Measurements from ENCODE around the gene ZFYVE9. TPM values are rescaled to one million over a fixed set of nuclear protein-coding genes. Genes with fewer than 3 reads are reported as not detected.

Gene ZFYVE9
- polyA plus RNA-seq, 1 donor, result 40.2 TPM

DNA sequence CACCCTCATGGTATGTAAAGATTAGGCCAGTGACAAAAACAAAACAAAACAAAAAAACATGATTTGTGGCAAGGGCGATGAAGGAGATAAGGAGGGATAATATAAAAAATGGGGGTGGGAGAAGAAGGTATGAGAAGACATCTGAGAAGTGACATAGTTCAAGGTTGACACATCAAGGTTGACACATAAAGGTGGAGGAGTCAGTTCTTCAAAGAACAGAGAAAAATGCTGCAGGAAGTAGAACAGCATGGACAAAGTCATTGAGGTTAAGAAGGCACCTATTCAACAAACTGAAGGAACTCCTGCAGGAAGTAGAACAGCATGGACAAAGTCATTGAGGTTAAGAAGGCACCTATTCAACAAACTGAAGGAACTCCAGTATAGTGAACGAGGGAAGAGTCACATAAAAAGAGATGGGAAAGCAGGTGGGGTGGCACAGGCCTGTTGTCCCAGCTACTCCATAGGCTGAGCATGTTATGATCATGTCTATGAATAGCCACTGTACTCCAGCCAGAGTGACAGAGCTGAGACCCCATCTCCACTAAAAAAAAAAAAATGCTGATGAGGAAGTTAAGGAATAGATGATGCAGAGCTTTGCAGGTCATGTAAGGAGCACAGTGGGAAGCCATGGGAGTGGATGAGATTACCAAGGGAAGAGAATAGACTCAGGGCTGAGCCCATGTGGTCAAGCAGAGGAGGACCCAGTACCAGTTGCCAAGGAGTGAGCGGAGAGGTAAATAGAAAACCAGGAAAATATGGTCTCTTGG is 101.5 kb downstream of the ZFYVE9 start:
- DNase-seq, result no peak

DNA sequence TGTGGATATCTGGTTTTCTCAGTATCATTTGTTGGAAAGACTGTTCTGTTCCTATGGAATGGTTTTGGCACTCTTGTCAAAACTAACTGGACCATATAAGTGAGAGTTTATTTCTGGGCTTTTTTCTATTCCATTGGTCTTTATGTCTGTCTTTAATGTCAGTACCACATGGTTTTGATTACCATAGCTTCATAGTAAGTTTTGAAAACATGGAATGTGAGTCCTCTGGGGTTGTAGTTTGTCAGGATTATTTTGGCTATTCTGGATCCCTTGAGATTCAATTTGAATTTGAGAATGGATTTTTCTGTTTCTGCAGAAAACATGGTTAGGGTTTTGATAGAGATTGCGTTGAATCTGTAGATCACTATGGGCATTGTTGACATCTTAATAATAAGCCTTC is 107.9 kb downstream of the ZFYVE9 start:
- DNase-seq, result no peak

DNA sequence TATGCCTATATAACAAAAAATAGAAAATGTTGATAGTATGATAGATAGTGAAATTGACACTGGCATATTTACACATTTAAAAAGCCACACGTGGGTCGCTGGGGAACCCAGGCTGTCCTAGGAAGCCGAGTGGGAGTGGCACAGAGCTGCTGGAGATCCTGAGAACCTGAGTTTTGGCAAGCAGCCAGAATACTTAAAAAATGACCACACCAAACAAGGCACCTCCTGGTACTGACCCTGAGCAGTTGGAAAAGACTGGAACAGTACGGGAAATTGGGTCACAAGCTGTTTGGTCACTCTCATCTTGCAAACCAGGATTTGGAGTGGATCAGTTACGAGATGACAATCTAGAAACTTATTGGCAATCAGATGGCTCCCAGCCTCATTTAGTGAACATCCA is 111.5 kb downstream of the ZFYVE9 start:
- no peak for DNase-seq

DNA sequence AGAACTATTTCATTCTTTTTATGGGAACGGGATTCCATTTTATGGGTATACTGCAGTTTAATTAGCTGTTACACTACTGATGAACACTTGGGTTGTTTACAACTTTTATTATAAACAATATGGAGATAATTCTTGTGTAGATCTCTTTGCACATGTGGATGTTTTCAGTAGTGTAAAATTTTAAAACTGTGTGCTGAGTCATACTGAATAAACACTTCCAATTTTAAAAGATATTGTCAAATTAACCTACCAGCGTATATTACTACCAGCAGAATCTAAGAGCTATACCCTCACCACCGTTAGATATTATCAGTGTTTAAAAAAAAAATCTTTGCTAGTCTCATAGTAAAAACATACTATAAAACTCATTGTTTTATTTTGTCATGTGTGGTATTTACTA is 118.0 kb downstream of the ZFYVE9 start:
- DNase-seq, result no peak

DNA sequence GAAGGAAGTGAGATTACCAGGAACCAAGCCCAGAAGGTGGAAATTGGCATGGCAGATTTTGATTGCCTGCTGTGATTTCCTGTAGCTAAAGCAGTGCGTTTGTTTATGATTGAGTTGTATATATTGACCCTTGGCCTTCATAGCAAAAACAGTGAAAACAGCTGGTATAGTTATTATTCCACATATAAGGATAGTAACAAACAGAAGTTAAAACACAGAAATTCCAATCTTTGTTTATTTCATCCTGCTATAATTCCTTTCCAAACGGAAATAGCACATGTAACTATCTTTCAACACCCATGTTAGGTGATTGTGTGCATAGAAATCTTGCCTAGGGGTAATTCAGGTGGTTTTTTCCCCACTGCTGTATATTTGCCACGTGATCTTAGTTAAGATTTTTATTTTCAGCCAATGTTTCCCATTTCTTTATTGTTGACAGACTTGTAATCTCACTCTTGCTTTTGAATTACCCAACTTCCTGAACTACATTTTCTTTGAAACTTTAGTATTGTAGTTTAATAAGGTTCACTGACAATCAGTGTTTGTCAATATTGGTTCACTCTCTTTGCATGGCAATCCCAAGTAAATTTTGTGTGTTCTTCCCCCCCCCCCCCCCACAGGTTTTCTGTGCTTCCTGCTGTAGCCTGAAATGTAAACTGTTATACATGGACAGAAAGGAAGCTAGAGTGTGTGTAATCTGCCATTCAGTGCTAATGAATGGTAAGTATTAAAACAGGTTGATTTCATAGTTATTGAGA is 121.4 kb downstream of the ZFYVE9 start:
- DNase-seq, result no peak

DNA sequence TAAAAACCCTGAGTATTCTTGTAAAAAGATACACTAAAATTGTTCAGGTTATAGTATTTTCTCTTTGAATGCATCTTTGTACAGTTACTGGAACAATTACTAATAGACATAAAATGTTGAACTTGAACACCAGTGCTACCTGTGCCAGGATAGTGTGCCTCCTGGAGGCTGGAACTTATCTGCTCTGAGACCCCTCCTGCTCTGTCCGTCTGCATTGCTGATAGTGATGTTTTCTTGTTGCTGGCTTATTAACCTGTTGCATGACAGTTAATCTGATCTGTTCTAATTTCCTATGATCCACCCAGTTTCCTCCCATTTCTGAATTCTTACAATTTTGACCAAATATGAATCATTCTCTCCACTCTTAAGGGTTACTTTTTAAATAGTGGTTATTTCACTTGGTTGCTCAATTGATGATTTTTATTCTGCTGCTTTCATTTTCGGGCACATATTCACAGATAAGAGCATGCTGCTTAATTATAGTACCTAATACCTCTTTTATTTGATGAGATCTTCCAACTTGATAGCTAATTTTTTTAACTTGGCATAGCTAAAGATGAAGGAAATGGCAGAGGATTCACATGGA is 122.7 kb downstream of the ZFYVE9 start:
- DNase-seq, result no peak

DNA sequence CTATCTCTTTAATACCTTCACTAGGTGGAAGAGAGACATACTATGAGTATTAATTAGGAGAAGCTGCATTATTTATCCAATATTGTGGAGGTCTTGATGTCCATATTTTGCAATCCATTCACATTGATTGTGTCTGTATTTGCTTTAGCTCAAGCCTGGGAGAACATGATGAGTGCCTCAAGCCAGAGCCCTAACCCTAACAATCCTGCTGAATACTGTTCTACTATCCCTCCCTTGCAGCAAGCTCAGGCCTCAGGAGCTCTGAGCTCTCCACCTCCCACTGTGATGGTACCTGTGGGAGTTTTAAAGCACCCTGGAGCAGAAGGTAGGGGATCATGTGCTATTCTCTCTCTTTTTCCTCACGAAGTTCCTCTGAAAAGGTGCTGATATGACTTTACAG is 124.6 kb downstream of the ZFYVE9 start:
- no peak for DNase-seq

DNA sequence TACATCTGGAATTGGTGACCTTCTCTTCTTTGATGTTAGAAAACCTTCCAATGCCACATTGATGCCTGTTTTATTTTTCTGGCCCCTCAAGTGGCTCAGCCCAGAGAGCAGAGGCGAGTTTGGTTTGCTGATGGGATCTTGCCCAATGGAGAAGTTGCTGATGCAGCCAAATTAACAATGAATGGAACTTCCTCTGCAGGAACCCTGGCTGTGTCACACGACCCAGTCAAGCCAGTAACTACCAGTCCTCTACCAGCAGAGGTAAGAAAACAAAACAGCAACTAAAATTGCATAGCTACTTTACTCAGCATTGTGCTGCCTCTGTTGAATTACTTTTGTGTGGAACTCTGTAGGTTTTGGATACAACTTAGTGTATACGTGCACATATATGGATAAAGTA is 126.5 kb downstream of the ZFYVE9 start:
- no peak for DNase-seq

DNA sequence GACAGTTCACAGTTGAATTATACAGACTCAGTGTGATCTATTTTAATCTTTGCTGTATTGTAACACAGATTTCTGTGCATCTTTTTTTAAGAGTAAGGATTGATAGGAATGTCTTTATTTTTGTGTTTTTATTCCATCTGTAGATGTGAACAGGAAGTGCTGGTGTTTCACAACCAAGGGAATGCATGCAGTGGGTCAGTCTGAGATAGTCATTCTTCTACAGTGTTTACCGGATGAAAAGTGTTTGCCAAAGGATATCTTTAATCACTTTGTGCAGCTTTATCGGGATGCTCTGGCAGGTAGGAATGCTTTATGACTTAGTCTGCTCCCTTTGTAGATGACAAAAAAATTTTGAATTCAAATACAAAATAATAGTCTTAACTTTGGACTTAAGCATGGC is 139.6 kb downstream of the ZFYVE9 start:
- DNase-seq, result no peak

DNA sequence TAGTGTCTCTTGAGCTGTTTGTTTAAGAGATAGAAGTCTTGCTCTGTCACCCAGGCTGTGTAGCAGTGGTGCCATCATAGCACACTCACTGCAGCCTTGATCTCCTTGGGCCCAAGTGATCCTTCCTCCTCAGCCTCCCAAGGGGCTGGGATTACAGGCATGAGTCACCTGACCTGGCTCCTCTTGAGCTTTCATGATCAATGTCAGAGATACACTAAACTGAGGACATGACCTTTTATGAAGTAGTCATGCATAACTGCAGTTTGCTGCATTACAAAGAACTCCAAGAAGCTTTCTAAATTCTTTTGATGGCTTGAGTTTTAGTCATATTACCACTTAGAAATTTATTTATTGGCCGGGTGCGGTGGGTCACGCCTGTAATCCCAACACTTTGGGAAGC is 146.4 kb downstream of the ZFYVE9 start:
- no peak for DNase-seq

DNA sequence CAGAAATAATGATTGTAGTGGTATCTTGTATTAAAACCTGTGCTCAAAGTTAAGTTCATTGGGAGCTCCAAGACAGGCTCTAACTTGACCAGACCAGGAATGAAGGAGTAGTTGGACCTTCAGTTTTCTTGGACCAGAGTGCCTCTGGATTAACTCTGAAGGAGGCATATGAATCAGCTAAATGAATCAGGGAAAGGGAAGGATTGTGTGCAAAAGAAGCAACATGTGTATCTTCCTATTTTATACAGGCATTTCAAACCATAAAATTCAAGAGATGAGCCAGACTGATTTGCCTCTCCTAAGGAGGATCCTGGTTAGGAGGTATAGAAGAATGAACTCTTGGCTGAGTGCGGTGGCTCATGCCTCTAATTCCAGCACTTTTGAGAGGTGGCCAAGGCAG is 152.7 kb downstream of the ZFYVE9 start:
- no peak for DNase-seq

DNA sequence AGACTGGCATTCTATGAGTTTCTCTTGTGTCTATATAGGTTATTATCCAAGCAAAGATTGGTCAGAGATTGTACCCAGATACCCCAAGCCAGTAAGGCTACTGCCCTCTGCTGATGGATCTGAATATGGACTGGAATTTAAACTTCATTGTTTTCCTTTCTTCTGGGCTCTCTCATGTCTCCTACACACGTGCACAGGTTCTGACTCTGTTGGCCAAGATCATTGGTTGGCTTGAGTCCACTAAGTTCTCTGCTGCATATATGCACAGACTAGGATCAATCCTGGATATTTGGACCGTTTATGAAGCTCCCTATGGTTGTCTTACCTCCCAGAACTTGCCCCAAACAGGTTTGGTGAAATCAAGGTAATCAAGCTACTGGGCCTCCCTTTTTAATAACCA is 154.5 kb downstream of the ZFYVE9 start:
- DNase-seq, result peak; percentile 30

DNA sequence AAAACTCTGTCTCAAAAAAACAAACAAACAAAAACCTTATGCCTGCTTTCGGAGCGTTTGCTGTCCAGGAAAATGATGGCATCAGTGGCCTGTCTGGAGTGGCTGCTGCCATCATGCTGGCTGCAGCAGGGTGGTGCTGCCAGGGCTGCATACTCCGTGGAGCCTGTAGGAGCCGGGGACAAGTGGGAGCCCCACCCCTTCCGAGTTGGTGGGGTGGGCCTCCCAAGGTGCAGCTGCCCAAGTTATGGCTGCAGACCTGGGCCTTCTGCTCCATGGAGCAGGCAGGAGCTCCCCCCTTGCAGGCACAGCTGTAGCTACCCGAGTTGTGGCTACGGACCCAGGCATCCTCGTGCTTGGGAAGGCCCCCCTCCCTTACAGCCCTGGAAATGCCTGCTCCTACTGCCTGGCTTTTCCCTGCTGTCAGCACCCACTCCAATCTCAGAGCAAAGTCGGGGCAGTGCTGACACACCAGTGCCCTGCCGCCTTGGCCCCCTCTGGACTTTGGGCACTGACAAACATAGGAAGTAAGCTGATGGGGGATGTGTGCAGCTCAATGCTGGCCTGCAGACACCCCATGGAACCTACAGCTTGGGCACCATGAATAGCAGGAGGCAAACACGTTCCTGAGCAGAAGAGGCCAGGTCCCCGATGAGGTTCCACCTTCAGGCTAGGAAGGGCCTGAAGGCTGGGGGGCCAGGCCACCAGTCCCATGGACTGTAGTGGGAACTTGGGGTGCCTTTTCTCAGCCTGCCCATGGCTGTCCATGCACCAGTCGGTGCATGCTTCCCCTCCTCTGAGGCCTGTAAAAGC is 163.7 kb downstream of the ZFYVE9 start:
- DNase-seq, result no peak

DNA sequence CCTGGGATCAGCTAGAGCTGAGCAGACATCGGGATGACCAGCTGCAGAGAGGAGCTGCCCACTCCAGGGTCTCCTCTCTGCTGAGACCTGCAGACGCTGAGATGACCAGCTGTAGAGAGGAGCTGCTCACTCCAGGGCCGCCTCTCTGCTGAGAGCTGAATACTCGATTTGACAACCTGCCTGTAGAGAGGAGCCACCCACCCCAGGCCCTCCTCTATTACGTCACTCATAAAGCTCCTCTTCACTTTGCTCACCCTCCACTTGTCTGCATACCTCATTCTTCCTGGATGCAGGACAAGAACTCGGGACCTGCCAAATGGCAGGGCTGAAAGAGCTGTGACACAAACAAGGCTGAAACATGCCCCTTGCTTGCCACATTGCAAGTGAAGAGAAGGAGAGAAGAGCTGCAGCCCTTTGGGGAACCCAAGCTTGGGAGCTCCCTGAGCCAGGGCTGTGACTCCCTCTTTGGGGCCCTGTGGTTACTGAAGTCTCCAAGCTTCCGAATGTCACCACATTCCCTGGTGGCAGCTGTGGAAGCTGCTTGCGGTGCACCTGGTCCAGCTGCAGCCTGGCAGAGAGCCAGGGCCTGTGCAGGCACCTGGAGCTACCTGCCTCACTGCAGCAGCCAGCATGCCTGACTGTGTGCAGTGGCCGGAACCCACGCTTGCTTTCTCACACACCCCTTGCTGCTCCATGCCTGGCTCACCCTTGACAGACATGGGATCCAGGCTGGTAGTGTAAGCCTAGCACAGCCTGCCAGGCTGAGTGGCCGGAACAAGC is 164.5 kb downstream of the ZFYVE9 start:
- no peak for DNase-seq

DNA sequence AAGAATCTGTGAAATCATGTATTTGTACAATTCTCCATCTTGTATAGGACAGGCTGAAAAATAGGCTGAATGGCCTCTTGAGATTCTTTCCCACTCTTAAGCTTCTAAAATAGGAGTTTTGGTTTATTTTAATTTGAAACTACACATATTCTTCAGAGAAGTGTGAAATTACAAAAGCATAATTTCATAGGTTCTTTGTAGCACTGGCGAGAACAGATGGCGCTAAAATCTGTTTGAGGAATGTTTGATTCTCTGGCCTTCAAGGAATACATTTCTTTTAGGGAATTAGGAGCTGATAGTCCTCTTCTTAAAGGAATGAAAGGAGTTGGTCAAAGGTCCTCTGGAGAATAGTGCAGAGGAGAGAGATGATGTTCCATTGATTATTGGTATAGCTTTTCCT is 179.2 kb downstream of the ZFYVE9 start:
- no peak for DNase-seq

DNA sequence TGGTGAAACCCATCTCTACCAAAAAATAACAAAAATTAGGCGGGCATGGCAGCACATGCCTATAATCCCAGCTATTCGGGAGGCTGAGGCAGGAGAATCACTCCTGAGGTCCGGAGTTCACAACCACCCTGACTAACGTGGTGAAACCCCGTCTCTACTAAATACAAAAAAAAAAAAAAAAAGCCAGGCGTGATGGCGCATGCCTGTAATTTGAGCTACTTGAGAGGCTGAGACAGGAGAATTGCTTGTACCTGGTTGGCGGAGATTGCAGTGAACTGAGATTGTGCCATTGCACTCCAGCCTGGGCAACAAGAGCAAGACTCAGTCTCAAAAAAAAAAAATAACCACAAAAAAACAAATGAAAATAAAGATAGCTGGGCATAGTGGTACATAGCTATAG is 181.8 kb downstream of the ZFYVE9 start:
- no peak for DNase-seq

DNA sequence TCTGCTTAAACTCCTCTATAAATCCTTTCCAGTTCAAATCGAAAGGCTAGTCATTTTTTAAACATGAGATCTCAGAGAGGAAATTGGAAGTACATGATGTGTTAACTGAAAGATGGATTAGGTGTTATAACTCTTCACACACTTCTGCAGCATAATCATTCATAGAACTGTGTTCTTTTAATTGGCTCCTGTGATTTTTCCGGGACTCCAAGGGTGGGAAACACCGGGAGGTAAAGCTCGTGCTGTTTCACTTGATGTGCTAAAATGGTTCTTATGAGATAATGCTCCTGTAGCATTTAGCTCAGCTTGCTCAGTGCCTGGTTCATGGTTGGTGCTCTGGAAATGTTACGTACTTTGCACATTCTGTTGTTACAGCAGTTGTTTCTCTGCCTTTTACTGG is 183.9 kb downstream of the ZFYVE9 start:
- no peak for DNase-seq

DNA sequence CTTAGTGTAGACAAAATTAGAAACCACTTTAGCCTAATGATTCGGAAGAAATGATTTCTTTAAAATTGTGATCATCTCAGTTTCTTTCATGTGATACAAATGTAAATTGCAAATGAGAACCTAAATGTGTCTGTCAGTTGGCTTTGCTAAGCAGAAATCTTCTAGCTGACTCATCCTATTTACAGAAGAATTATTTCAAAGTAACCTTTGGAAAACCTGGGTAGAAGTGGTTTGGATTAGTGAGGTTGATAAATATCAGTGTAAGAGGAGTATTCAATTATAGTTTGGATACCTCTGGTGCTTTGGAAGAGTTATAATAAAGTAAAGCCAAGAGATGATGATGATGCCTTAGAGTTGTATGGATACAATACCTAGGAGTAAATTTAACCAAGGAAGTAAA is 186.7 kb downstream of the ZFYVE9 start:
- DNase-seq, result no peak

DNA sequence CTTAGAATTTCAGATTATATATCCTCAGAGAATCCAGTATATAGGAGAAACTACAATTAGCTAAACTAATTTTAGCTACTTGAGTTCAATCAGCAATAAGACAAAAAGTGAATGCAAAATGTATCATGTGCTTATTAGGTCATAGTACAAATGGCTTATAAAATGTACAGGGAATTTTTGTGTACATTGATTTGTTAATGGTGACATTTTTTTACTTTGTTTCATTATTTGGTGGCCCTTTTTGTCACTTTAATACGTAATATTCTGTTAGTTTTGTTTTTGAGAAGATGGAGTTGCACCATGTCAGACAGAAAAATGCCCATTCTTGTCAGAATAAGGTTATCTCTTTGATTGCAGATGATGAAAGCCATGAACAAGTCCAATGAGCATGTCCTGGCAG is 190.5 kb downstream of the ZFYVE9 start:
- no peak for DNase-seq

DNA sequence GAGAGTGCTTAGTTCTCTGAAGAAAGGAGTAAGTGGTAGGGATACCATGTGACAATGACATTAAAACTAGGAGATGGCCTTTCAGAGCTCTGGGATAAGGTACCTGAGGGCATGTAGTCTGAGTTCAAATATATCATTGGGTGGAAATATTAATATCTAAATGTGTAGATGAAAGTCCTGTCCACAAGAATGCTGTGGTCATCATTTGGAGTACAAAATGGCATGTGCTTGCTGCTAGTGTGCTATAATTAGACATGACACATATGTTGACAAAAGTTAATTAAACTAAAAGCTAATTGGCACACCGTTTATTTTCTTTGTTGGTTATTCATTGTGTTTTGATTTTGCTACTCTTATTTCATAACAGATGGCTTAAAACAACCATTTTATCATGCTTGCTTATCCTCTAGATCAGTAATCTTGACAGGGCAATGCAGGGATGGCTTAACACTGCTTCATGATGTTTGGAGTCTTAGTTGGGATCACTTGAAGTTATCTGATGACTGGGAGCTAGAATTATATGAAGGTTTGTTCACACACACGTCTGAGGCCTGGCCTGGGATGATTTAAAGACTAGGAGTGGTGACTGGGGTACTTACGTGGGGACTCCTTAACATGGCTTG is 193.1 kb downstream of the ZFYVE9 start:
- DNase-seq, result no peak

DNA sequence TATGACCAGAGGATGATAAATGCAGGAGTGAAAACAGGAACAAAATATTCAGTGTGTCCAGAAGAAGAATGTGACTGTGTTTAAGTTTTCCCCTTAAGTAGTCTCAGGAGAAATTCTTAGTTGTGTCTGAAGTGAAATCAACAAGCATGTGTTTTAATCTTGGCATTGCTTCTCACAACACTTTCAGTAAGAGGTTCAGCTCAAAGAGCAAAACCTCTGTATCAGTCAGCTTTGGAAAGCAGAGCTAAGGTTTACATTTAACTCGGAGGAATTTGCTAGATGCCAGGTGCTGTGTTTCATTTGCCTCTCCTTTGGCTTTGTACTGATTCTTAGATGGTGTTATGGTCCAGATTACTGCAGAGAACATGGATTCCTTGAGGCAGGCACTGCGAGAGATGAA is 195.6 kb downstream of the ZFYVE9 start:
- no peak for DNase-seq
